Heart left ventricle (tissue), 16 donors: Measurements from ENCODE around the gene ROBO1. TPM values are rescaled to one million over a fixed set of nuclear protein-coding genes. Genes with fewer than 3 reads are reported as not detected.

ENCODE experiments used
- ATAC-seq, 4 donors: fragments of 200-7000 bp; cut with Tn5 transposase; one replicate each; pipeline ENCODE4 v1.9.1; 2020 to 2022; ENCODE audit warnings: moderate library complexity in 4 of 4, mild to moderate bottlenecking in 3 of 4, moderate number of reproducible peaks in 1 of 4
- DNase-seq, 5 donors: peaks; one replicate each; pipeline ENCODE4 v3.0.0-alpha.2; 2020
- H3K27ac ChIP-seq, 12 donors: fragments of 200-600 bp; sonication (generic) in 4 of 12; one replicate each; pipeline versions ENCODE4 v1.5.0 to v1.8.0; 2016 to 2022; ENCODE audit warnings: mild to moderate bottlenecking in 2 of 12
- H3K27me3 ChIP-seq, 9 donors: fragments of 200-600 bp; sonication (generic) in 2 of 9; one replicate each; pipeline versions ENCODE4 v1.5.1 to v1.8.0; 2016 to 2022; ENCODE audit warnings: mild to moderate bottlenecking in 3 of 9
- H3K36me3 ChIP-seq, 9 donors: fragments of 200-600 bp; sonication (generic) in 2 of 9; one replicate each; pipeline versions ENCODE4 v1.5.0 to v1.8.0; 2018 to 2022; ENCODE audit warnings: mild to moderate bottlenecking in 2 of 9
- H3K4me1 ChIP-seq, 12 donors: fragments of 200-600 bp; sonication (generic) in 4 of 12; one replicate each; pipeline versions ENCODE4 v1.5.0 to v1.8.0; 2016 to 2022; ENCODE audit warnings: mild to moderate bottlenecking in 3 of 12
- H3K4me3 ChIP-seq, 12 donors: fragments of 200-600 bp; sonication (generic) in 4 of 12; one replicate each; pipeline versions ENCODE4 v1.5.0 to v1.8.0; 2017 to 2022; ENCODE audit warnings: mild to moderate bottlenecking in 9 of 12, moderate library complexity in 4 of 12
- H3K9me3 ChIP-seq, 12 donors: fragments of 200-600 bp; sonication (generic) in 4 of 12; one replicate each; pipeline versions ENCODE4 v1.5.0 to v1.8.0; 2016 to 2022; ENCODE audit warnings: mild to moderate bottlenecking in 1 of 12
- CTCF ChIP-seq, 12 donors: fragments of 200-600 bp; sonication (generic) in 4 of 12; IDR thresholded peaks; one replicate each; pipeline versions ENCODE4 v1.5.0 to v1.8.0; 2018 to 2022; ENCODE audit warnings: antibody characterized with exemption in 12 of 12, mild to moderate bottlenecking in 5 of 12
- POLR2A ChIP-seq, 2 donors: fragments of 450-650 bp; IDR thresholded peaks; one replicate each; pipeline ENCODE4 v1.6.1; 2017; ENCODE audit warnings: antibody characterized with exemption in 2 of 2, mild to moderate bottlenecking in 2 of 2, moderate library complexity in 2 of 2
- WGBS, 4 donors: extraction: QIAGEN DNeasy Blood & Tissue Kit in 2 of 4; methylation state at CpG; one replicate each; pipeline versions ENCODE4 v1.1.5 to v1.1.7; 2013 to 2018; 5-methylcytosine and 5-hydroxymethylcytosine counted together
- intact Hi-C, 10 donors: fragments of 100-400 bp; cut with DNase I; formaldehyde crosslinking; loops; one replicate each; pipeline versions ENCODE4 v1.11.1 to v1.14.2; 2022
- polyA plus RNA-seq, 2 donors: library from polyadenylated mRNA; stranded (reverse); fragments of 200-250 nt; gene quantifications; one replicate each; pipeline ENCODE4 v1.2.3, GENCODE V29; 2013
- total RNA-seq, 9 donors: library from RNA; depleted of rRNA in 2 of 9; stranded (reverse); fragments of >200 nt in 2 of 9; fragmentation: NEBNext Ultra II Directional in 3 of 9; extraction: Animal tissue kit (Norgen Biotek cat#: 25700) in 3 of 9; gene quantifications; one replicate each; pipeline versions ENCODE4 v1.1.0 to v1.2.4, GENCODE V29; 2016 to 2023
- donor health status: ischemic (EF 13 %, LVEDD 7.1; RV severe dilation, severe dysfunction).
- donor health status: healthy with polysubstance abuse.
- donor health status: DM: no; HTN: yes; CAD: no.
- donor health status: DM: no; HTN: no; CAD: no.
- donor health status: ischemic (EF 25% LVEDD 6.9; RV normal size, moderate dysfunction).
- donor health status: ischemic (EF 25% LVEDD 5.7; RV mildly dilated, moderate dysfunction).
- donor health status: healthy.
- donor health status: DM: yes; HTN: yes; CAD: no.
- donor health status: ischemic (EF 35%, LVEDD 5.7; RV mildly dilated, moderate dysfunction).
- donor health status: nonischemic (EF 11% LVEDD 7.7; RV severe dilation, severe dysfunction).
- donor health status: DM: yes; HTN: yes; CAD: no.
- donor health status: PGD.
- donor health status: ischemic (EF 29% LVEDD 5.4; RV normal size, mild dysfunction).
- donor health status: nonischemic (EF 23%, LVEDD 6.1; RV moderate dilation, normal function).

ROBO1 gene
- total and polyA plus RNA-seq, 11 donors: 1.4 to 14.8 (median 5.7) TPM

DNA sequence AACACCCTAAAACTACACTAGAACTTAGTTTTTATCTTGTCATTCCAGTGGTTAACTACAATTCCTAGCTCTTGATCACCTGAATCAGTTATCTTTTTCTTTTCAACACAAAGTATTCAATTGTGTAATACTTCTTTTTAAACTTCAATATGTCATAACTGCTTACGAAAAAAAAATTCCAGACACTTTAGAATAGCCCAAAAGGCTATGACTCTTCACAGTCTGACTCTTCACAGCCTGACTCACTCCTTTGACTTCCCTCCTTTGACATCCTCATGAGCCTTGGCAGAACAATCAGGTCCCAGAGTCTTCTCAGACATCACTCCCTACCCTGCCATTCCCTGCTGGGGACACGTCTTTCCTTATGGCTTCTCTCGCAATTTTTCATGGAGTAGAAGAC lies 727.1 kb downstream of the ROBO1 start:
- ATAC-seq (no peak), DNase-seq (no peak)
- no peak for TF ChIP-seq CTCF (IDR thresholded peaks at IDR 0.05)
- TF ChIP-seq POLR2A (IDR thresholded peaks at IDR 0.05): no peak
- Histone ChIP-seq H3K27me3 (no peaks in the 10 kb centered on the region), H3K27ac (no peak overlapping the region), H3K4me1 (no peaks in the 10 kb centered on the region), H3K9me3 (no peaks in the 10 kb centered on the region), H3K36me3 (no peaks in the 10 kb centered on the region), H3K4me3 (no peak overlapping the region)
- 76 to 94% (median 89%) methylated on average over 3 of the region's 3 CpGs for WGBS, 4 donors
- intact Hi-C loops: no loop called here

DNA sequence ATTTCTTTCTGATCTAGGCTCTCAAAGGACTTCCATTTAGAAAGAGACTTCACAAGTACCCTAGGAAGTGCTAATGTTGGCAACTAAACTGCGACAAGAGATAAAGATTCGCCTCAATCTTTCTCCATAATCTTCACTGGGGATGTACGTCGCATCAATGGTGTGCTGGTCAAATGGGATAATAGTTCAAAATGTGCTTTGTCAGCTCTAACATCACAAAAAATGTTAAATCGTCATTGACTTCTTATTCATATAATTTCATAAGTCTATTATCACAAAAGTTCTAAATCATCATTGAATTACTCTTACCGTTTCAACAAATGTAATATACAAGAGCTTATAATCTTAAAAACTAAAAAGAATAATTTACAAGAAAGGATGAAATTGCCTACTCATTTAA lies 727.7 kb downstream of the ROBO1 start:
- TF ChIP-seq POLR2A (IDR thresholded peaks at IDR 0.05) (no peak), CTCF (IDR thresholded peaks at IDR 0.05) (no peak)
- no peaks in the 10 kb centered on the region for H3K27me3 ChIP-seq
- no peak overlapping the region for H3K27ac ChIP-seq
- H3K4me1 ChIP-seq: no peaks in the 10 kb centered on the region
- DNase-seq: no peak
- intact Hi-C loops: no loop called here
- no peak overlapping the region for H3K4me3 ChIP-seq
- no peak for ATAC-seq
- no peaks in the 10 kb centered on the region for H3K36me3 ChIP-seq
- 91 to 94% (median 93%) methylated on average over 6 of the region's 6 CpGs for WGBS, 4 donors
- H3K9me3 ChIP-seq: no peaks in the 10 kb centered on the region

DNA sequence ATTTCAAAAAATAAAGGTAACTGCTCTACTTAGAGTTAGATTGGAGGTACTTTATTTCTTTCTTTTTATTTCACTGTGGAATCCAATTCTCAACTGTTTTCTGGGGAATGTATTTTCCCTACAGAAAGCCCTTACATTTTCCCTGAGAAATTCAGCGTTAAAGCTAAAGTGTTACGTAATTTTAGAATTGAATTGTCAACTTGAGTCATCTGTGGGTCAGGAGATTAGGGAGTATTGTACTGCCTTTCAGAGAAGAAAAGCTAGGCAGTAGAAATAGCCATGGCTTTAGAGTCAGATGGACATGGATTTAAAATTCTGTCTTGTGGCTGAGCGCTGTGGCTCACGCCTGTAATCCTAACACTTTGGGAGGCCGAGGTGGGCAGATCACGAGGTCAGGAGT lies 728.6 kb downstream of the ROBO1 start:
- no peak for TF ChIP-seq POLR2A (IDR thresholded peaks at IDR 0.05)
- no peak for TF ChIP-seq CTCF (IDR thresholded peaks at IDR 0.05)
- no peak for DNase-seq
- Histone ChIP-seq H3K27ac (no peak overlapping the region), H3K27me3 (no peaks in the 10 kb centered on the region), H3K4me1 (no peaks in the 10 kb centered on the region), H3K4me3 (no peak overlapping the region), H3K36me3 (no peaks in the 10 kb centered on the region), H3K9me3 (no peaks in the 10 kb centered on the region)
- WGBS, 4 donors: 86 to 96% (median 94%) methylated on average over 6 of the region's 6 CpGs
- intact Hi-C loops: no loop called here
- ATAC-seq: no peak

- Histone ChIP-seq H3K36me3 (no peaks in the 10 kb centered on the region), H3K9me3 (no peaks in the 10 kb centered on the region), H3K4me1 (no peaks in the 10 kb centered on the region), H3K4me3 (no peak overlapping the region), H3K27ac (no peak overlapping the region), H3K27me3 (no peaks in the 10 kb centered on the region)
- ATAC-seq: no peak
- intact Hi-C loops: no loop called here
- no peak for DNase-seq
- TF ChIP-seq CTCF (IDR thresholded peaks at IDR 0.05) (no peak), POLR2A (IDR thresholded peaks at IDR 0.05) (no peak)
- 89 to 95% (median 93%) methylated on average over 1 of the region's 1 CpG for whole genome bisulfite sequencing, 4 donors
Observed at GRCh38 chr3:79038636-79039035, 729.2 kb downstream of the ROBO1 start.
